Measurements from ENCODE around the gene GFPT1.

- TF ChIP-seq, protein P1, sequence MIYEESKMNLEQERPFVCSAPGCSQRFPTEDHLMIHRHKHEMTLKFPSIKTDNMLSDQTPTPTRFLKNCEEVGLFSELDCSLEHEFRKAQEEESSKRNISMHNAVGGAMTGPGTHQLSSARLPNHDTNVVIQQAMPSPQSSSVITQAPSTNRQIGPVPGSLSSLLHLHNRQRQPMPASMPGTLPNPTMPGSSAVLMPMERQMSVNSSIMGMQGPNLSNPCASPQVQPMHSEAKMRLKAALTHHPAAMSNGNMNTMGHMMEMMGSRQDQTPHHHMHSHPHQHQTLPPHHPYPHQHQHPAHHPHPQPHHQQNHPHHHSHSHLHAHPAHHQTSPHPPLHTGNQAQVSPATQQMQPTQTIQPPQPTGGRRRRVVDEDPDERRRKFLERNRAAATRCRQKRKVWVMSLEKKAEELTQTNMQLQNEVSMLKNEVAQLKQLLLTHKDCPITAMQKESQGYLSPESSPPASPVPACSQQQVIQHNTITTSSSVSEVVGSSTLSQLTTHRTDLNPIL (CRISPR knock-in tag; IDR thresholded peaks at IDR 0.05): no peak
- TF ChIP-seq RAD21 (CRISPR knock-in tag; conservative IDR thresholded peaks at IDR 0.05 in 1 of 2, IDR thresholded peaks at IDR 0.05 in 1 of 2) (no peak), HDGF (IDR thresholded peaks at IDR 0.05) (no peak), CTCF (IDR thresholded peaks at IDR 0.05 in 2 of 3, conservative IDR thresholded peaks at IDR 0.05 in 1 of 3; ENCODE audit: insufficient read depth in 2 of 3, low read depth in 1 of 3, low read length in 3 of 3) (no peak), MYC (IDR thresholded peaks at IDR 0.05; ENCODE audit: low read depth, low read length) (no peak), MYC (CRISPR knock-in tag; IDR thresholded peaks at IDR 0.05; ENCODE audit: borderline replicate concordance, low read depth) (no peak), POLR2A (conservative IDR thresholded peaks at IDR 0.05) (no peak), ZNF140 (CRISPR knock-in tag; IDR thresholded peaks at IDR 0.05) (no peak), MAFK (IDR thresholded peaks at IDR 0.05; ENCODE audit: low read length) (no peak), ERF (CRISPR knock-in tag; IDR thresholded peaks at IDR 0.05) (no peak)
Observed at GRCh38 chr2:69311024-69311416, 76.0 kb downstream of the GFPT1 start.
